SK-N-SH (cell line): ENCODE measurements around the gene SSTR5.

ENCODE experiments used
- CHD2 ChIP-seq: fragments of 150-350 bp; IDR thresholded peaks from 2 replicates; pipeline ENCODE4 v1.6.1; 2018; ENCODE audit warnings: low read length; ENCODE audit not compliant: partially characterized antibody
- CTCF ChIP-seq: fragments of 200-600 bp; sonication (generic); IDR thresholded peaks from 2 replicates; pipeline ENCODE4 v1.6.1; 2017; ENCODE audit warnings: antibody characterized with exemption, mild to moderate bottlenecking, moderate library complexity
- EP300 ChIP-seq, 2 experiments: IDR thresholded peaks; 2 replicates each; pipeline versions ENCODE4 v1.4.0 to v1.6.1; 2012; ENCODE audit warnings: borderline replicate concordance in 1 of 2, low read depth in 1 of 2, low read length in 1 of 2
- MEF2A ChIP-seq: IDR thresholded peaks from 2 replicates; pipeline ENCODE4 v1.4.0; 2012; ENCODE audit warnings: low read depth, borderline replicate concordance
- MXI1 ChIP-seq: IDR thresholded peaks from 2 replicates; pipeline ENCODE4 v1.6.1; 2012; ENCODE audit warnings: mild to moderate bottlenecking, low read depth, low read length, improper control_type of control experiment
- NFIC ChIP-seq: IDR thresholded peaks from 2 replicates; pipeline ENCODE4 v1.4.0; 2012; ENCODE audit warnings: borderline replicate concordance
- POLR2AphosphoS5 ChIP-seq: IDR thresholded peaks from 2 replicates; pipeline ENCODE4 v1.6.1; 2012; ENCODE audit warnings: low read depth, low read length
- SMC3 ChIP-seq: IDR thresholded peaks from 2 replicates; pipeline ENCODE4 v1.6.1; 2012; ENCODE audit warnings: low read depth, low read length, improper control_type of control experiment
- TAF1 ChIP-seq: IDR thresholded peaks from 2 replicates; pipeline ENCODE4 v1.6.1; 2012; ENCODE audit warnings: low read depth, mild to moderate bottlenecking, low read length, moderate library complexity, borderline replicate concordance
- TEAD4 ChIP-seq: IDR thresholded peaks from 2 replicates; pipeline ENCODE4 v1.4.0; 2012; ENCODE audit warnings: mild to moderate bottlenecking, borderline replicate concordance; ENCODE audit not compliant: insufficient read depth
- TF ChIP-seq, protein P1 (sequence below): fragments of 150-350 bp; IDR thresholded peaks from 2 replicates; pipeline ENCODE4 v1.6.1; 2017; ENCODE audit warnings: antibody characterized with exemption, low read length, low read depth, borderline replicate concordance
- TF ChIP-seq, protein P2 (sequence below): IDR thresholded peaks from 2 replicates; pipeline ENCODE4 v1.6.1; 2012; ENCODE audit warnings: mild to moderate bottlenecking, low read depth, low read length, moderate library complexity
- TF ChIP-seq, protein P3 (sequence below): IDR thresholded peaks from 2 replicates; pipeline ENCODE4; 2012

GRCh38 chr16:1060416-1061340, 11.9 kb upstream of the SSTR5 start:
- no peak for TF ChIP-seq MXI1
- no peak for TF ChIP-seq CTCF
- TF ChIP-seq SMC3: no peak
- TF ChIP-seq CHD2: no peak
- no peak for TF ChIP-seq EP300 (IDR thresholded peaks at IDR 0.05; ENCODE audit: borderline replicate concordance in 1 of 2, low read depth in 1 of 2, low read length in 1 of 2)
- no peak for TF ChIP-seq TEAD4
- TF ChIP-seq POLR2AphosphoS5: no peak
- TF ChIP-seq, protein P1, sequence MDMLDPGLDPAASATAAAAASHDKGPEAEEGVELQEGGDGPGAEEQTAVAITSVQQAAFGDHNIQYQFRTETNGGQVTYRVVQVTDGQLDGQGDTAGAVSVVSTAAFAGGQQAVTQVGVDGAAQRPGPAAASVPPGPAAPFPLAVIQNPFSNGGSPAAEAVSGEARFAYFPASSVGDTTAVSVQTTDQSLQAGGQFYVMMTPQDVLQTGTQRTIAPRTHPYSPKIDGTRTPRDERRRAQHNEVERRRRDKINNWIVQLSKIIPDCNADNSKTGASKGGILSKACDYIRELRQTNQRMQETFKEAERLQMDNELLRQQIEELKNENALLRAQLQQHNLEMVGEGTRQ: no peak
- TF ChIP-seq, protein P2, sequence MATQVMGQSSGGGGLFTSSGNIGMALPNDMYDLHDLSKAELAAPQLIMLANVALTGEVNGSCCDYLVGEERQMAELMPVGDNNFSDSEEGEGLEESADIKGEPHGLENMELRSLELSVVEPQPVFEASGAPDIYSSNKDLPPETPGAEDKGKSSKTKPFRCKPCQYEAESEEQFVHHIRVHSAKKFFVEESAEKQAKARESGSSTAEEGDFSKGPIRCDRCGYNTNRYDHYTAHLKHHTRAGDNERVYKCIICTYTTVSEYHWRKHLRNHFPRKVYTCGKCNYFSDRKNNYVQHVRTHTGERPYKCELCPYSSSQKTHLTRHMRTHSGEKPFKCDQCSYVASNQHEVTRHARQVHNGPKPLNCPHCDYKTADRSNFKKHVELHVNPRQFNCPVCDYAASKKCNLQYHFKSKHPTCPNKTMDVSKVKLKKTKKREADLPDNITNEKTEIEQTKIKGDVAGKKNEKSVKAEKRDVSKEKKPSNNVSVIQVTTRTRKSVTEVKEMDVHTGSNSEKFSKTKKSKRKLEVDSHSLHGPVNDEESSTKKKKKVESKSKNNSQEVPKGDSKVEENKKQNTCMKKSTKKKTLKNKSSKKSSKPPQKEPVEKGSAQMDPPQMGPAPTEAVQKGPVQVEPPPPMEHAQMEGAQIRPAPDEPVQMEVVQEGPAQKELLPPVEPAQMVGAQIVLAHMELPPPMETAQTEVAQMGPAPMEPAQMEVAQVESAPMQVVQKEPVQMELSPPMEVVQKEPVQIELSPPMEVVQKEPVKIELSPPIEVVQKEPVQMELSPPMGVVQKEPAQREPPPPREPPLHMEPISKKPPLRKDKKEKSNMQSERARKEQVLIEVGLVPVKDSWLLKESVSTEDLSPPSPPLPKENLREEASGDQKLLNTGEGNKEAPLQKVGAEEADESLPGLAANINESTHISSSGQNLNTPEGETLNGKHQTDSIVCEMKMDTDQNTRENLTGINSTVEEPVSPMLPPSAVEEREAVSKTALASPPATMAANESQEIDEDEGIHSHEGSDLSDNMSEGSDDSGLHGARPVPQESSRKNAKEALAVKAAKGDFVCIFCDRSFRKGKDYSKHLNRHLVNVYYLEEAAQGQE: no peak
- no peak for TF ChIP-seq NFIC
- TF ChIP-seq, protein P3, sequence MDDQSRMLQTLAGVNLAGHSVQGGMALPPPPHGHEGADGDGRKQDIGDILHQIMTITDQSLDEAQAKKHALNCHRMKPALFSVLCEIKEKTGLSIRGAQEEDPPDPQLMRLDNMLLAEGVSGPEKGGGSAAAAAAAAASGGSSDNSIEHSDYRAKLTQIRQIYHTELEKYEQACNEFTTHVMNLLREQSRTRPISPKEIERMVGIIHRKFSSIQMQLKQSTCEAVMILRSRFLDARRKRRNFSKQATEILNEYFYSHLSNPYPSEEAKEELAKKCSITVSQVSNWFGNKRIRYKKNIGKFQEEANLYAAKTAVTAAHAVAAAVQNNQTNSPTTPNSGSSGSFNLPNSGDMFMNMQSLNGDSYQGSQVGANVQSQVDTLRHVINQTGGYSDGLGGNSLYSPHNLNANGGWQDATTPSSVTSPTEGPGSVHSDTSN: no peak
- TF ChIP-seq TAF1: no peak
- no peak for TF ChIP-seq MEF2A
